Stimulated activated CD4-positive, alpha-beta T cell treated with anti-CD3 and anti-CD28 coated beads, Interleukin-12 subunit alpha, Interleukin-12 subunit beta, amount 100 ng/mL, for 4 hours (primary cell): ENCODE results near the gene TANGO6.

Experiments used
- DNase-seq: peaks from one replicate; pipeline ENCODE4 v3.0.0-alpha.2; 2020

Gene TANGO6

DNA sequence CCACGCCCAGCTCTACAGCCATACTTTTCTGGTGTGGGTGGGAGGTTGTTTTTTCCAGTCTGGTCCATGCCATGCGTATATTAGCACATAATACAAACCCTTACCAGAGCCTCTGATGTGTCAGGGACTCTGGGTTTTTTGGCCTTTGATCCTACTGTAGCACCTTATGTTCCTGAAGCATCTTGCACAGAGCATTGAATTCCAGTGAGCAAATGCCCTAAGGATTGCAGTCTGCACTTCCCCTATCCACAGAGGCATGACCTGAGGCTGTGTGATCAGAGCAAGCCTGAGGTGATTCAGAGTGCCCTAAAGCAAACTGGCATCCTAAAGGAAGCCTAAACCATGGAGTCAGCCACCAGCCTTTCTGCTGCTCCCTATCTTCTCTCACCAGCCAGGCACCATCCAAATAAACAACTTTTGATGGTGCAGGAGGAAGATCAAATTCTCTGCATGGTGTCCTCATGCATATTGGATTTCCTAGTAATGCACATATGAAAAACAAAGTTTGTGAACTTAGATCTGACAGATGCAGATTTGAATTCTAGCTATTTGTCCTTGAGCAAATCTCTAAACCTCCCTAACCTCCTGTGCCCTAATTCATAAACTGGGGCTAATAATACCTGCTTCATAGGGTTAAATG lies 220.9 kb downstream of the TANGO6 start:
- DNase-seq = no peak

DNA sequence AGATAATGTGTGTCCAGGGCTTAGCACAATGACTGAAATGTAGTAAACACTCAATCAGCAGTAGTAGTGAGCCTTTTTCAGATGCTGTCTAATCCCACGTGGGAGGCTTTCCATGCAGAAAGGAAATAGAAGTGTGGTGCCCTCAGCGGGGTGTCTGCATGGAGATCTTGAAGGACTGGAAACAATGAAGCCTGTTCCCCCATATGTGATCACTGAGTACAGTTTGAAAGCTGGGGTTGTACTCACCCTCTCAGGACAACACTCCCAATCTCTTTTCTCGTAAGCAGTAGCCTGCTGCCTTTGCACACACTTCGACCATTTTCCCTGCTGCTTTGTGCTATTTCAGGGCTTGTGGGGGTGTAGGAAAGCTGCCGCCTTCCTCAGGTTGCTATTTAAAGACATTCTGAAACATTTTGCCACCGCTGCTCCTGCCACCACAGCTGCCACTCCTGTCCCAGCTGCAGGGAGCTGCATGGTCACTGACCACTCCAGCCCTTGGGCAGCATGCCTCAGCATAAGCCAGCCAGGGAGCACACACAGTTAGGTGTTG lies 221.5 kb downstream of the TANGO6 start:
- DNase-seq = no peak

DNA sequence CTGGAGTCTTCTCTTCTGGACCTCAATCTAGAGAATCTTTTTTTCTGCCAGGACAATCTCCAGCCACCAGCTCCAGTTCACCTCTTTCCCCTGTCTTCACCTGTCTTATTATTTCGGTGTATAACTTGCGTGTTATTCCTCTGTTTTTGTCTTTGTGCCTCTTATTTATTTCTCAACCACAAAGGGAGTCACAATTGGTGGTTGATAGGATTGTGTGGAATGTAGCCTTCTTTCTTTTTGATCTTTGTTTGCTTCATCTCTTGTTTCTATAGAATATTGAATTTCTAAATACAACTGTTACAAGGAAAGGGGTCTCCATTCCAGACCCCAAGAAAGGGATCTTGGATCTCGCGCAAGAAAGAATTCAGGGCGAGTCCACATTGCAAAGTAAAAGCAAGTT lies 226.2 kb downstream of the TANGO6 start:
- no peak for DNase-seq

DNA sequence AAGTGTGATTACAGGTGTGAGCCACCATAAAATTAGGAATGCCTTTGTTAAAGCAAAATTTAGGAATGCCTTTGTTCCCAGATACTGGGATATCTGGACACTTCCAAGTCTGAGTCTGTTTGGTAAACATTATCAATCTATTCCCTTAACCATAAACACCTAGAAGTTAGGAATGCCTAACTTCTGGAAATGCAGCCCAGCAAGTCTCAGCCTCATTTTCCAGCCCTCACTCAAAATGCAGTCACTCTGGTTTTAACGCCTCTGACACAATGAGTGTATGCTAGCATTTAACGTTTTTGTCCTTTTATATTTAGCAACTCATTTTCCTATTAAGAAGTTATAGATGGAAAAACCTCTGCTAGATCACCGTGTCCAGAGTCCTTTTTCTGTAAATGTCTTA lies 227.7 kb downstream of the TANGO6 start:
- DNase-seq = no peak

DNA sequence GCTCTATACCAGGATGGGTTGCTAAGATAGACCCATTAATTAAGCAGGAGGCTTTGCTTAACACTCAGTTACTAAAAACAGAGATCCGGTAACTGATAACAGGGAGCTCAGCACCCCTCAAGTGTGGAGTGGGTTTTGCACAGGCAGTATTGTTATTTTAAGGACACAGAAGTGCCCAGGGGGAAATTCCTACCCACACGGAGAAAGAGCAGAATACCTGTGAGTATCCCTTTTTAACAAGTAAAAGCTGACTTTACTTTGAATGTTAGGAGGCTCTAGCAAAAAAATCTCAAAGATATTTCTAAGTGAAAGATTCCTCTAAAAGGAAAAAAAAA lies 229.3 kb downstream of the TANGO6 start:
- DNase-seq = no peak

DNA sequence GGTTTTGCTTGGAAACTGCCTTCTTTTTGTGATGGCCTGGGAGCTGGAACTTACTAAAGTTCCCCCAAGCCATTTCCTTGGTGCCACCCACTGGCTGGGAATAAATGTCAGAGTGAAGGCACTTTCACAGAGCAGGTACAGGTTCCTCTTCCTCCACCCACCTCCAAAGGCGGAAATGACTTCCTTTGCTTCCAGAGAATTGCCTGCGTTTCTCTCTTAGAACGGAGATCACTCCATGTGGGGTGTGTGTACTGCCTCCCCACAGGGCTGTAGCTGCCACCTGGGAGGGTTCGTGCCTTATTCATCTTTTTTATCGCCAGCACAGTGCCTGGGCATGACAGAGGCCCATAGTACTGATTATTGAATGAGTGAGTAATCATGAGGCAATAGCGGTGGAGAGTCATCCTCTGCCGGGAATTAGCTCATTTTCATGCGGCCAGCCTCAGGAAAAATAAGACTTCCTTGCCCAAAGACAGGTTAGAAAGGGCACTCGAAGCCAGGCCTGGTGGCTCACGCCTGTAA lies 229.9 kb downstream of the TANGO6 start:
- no peak for DNase-seq

DNA sequence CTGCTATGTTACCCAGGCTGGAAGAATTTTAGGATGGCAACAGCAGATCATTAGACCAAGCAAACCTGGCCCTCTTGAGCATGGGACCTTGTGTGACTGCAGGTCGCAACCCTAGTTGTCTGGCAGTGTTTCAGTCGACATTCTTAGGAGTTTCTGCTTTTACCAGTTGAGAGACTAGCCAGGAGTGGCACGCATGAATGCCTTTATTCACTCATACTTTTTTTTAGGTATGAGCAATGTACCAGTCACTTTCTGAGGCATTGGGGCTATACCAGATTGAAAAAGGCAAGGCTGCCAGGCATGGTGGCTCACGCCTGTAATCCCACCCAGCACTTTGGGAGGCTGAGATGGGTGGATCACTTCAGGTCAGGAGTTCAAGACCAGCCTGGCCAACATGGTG lies 233.9 kb downstream of the TANGO6 start:
- DNase-seq = no peak

DNA sequence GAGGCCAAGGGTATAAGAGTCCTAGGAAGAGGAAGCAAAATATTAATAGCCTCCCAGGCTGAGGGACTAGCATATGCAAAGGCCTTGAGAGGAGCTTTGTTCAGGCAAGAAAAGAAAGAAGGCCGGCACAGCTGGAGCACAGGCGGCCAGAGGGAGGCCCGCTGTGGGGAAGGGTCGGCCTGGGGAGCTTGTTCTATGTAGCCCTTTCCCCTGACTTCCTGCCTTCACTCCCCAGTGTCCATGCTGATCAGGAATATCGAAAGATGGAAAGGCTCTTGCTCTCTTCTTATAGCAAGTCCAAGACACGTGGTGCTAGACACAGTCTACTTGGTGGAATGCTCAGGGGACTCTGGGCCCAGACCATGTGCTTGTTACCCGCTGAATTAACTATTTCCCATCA lies 234.7 kb downstream of the TANGO6 start:
- DNase-seq = no peak

DNA sequence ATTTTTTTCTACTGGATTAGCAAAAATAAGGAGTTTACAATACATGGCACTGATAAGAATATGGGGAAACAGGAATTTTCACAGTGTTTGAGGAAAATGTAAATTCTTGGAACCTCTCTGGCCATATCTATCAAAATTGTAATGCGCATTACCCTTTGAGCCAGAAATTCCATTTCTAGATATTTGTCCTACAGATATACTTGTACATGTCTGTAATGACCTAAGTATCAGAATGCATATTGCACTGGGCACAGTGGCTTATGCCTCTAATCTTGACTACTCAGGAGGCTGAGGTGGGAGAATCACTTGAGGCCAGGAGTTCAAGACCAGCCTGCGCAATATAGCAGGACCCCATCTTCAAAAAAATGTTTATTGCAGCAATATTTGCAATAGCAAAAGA lies 236.4 kb downstream of the TANGO6 start:
- DNase-seq = no peak

DNA sequence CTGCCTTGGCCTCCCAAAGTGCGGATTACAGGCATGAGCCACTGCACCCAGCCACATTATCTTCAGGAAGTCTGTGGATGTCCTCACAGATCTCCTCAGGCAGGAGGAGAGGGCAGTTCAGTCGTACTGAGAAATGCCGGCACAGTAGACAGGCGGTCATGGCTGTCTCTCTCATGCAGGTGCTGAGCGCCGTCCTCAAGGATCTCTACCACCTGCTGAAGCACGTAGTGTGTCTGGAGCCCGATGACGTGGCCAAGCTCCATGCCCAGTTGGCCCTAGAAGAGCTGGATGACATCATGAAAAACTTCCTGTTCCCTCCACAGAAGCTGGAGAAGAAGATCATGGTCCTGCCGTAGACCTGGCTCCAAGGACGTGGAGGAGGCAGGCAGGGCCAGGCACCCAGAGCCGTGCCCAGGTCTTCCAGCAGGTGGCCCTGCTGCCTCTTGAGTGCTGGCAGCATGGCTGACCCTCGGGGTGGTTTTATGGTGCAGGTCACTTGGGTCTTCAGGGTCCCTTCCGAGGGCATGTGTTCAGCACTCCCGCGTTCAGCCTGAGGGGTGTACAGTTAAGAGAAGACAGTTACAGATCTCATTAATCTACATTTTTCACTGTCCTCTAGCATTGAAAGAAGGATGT lies 240.1 kb downstream of the TANGO6 start:
- DNase-seq = no peak

DNA sequence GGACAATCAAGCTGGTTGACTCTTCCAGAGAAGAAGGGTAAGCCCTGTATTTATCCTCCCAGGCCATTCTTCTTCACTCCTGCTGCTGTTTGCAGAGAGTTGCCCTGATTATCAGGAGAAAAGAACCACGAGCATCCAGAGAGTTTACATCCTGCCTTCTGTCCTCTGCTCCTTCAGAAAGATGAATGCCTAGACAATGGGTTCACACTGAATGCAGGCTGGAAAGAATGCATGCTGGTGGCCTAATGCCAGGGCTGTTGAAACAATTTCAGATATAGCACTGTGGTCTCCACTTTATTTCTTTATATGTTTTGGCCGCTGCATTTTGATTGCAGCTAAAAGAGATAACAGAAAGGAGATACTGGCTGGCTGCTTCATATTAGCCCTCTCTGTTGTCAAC lies 241.0 kb downstream of the TANGO6 start:
- DNase-seq = no peak

DNA sequence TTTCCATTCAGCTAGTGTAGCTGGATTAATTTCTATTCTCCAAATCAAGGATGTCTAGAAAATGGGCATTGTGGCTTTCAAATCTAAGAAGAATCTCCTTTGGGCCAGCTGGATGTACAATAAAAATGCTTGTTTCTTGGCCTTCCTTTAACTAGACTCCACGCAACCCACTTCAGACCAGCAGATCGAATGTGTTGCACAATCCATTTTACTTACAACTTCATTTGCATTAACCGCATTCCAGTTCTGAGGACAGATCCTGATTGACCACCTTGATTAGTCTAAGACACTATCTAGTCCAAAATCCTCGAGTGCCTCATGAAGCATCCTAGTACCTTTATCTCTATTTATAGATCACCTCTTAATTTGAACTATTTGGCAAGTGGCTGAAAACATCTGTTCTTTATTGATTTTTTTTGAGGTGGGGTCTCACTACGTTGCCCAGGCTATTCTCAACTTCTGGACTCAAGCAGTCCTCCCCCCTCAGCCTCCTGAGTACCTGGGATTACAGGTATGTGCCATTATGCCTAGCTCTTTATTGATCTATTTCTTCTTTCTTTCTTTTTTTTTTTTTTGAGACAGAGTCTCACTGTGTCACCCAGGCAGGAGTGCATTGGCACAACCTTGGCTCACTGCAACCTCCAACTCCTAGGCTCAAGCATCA lies 241.8 kb downstream of the TANGO6 start:
- DNase-seq = no peak

DNA sequence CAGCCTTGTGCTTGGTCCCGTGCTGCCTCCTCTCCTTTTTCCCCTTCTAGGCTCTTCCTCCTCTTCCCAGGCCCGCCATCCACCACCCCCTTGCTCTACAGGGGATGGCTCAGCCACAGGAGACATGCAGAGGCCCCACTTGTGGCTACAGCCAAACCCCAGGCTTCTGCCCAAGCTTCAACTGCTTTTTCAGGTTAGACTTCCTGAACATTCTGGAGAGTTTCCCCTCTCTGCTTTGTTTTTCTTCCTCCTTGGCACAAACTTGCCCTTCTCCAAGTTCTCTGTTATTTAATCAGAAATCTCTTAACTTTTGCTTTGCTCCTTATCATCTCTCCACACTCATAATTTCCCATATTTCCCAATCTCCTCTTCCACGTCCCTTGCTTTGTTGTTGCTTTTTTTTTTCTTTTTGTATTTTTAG lies 243.8 kb downstream of the TANGO6 start:
- no peak for DNase-seq

DNA sequence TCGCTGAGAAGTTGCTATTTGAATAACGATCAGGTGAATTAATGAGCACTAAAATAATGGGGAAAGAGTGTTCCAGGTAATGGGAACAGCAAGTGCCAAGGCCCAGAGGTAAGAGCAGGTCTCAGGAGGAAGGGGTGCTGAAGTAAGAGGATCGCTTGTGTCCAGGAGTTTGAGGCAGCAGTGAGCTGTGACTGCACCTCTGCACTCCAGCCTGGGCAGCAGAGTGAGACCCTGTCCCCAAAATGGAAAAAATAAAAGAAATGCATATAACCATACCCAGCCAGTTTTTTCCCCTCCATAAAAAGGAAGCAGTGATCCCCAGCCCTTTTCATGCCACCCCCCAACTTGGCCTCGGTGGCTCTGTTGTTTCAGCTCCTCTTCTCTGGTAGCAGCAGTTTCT lies 245.4 kb downstream of the TANGO6 start:
- DNase-seq = no peak

DNA sequence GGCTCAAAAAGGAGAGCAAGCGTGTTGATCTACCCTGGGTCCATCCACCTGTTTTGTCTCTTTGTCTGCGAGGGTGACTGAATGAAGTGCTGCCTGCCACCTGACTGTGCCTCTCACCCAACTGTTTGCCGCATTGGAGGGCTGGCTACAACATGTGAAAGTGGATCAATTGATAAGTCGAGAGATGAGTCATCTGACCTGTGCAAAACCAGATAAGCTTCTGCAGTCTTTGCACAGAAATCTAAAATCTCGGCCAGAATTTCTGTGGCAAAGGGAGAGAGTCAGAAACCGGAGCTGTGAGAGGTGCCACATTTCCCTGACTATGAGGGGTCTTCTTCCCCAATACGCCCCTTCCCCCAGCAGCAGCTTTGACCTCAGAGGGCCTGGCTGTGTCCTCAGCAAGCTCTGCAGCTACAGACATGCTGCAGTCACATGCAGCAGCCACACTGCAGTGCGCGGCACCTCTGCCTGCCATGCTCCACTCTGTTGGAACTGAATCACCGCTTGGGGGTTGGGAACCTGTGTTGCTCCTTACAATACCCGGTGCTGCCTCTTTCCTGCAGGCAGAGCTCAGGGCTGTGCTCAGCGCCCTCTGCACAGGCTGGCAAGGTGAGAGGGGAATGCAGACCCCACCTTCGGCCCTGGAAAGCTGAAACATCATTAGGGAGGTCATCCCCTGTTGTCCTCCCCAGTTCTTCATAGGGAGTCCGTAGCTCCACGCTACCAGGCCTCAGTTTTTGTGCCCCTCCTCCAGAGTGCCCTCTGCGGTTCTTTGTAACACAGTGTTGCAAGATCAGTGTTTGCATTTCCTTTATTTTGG lies 246.0 kb downstream of the TANGO6 start:
- DNase-seq = no peak

DNA sequence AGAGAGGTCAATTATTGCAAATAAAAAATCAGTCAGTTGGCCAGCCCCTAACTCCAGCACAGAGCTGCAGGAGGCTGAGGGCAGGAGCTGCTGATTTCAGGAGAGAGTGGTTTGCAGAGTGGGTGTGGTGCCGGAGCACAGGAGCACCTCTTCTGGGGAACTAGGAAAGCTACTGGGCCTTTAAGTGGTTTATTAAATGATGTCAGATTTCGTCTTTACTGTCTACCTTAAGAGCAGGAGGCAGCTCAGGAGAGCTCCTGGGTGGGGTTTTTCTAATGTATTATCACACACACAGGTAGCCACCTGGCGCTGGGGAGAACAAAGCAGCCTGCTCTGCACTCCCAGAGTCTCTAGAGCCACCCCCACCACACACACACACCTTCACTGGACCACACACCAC lies 250.6 kb downstream of the TANGO6 start:
- DNase-seq = no peak

DNA sequence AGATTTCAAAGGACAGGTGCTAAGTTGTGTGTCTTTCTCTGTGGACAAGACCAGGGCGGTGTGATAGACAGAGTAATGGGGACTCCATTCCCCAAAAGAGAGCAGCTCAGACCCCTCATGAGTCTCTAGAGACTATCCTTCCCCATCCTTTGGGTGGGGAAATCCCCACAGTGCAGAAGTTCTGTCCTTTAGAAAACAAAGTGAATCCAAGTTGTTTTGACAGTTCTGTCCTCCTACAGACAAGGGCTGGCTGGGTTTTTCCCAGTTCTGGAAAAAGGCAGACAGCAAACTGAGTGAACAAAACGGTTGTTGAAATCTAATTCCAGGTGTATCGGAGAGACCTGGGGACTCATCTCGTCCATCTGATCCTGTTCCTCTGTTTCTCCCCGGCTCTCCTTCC lies 251.2 kb downstream of the TANGO6 start:
- no peak for DNase-seq

DNA sequence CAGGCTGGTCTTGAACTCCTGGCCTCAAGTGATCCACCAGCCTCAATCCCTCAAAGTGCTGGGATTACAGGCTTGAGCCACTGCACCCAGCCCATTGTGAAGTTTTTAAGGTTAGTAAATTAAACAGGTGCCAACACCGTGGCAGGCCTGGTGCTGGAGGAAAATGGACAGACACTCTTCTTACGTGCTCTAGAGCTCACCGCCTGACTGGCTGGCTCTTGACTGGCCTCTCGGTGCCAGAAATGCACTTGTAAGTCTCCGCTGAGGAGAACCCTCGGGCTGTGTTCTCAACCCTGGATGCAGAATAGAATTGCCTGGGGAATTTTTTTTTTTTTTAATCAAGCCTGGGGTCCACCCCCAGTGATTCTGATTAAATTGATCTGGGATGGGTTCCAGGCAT lies 251.9 kb downstream of the TANGO6 start:
- DNase-seq = no peak

DNA sequence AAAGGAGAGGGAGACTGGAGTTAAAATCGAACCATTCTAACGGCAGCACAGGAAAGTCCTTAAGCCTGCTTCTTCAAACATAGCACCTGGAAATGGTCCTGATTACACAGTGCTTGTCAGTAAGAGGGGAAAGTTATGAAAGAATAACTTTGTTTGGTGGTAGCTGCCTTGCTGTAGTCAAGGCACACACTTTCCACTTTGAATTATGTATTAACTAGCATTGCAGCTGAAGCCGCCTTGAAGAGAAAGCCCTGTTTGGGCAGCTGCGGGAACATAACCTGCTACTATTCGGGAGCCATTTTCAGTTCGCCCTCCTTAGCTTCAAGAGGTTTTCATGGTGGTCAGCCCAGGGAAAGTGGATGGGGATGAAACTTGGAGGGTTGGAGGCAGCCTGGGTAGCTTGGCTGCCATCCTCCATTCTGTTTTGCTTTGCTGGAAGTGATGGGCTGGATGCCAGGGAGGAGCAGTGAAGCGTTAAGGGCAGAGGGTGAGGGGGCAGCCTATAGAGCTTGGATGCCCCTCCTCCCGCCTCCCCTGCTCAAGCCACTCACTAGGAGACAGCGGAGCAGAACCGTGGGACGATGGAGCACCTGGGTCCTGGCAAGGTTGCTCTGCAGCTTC lies 256.9 kb downstream of the TANGO6 start:
- DNase-seq = no peak

DNA sequence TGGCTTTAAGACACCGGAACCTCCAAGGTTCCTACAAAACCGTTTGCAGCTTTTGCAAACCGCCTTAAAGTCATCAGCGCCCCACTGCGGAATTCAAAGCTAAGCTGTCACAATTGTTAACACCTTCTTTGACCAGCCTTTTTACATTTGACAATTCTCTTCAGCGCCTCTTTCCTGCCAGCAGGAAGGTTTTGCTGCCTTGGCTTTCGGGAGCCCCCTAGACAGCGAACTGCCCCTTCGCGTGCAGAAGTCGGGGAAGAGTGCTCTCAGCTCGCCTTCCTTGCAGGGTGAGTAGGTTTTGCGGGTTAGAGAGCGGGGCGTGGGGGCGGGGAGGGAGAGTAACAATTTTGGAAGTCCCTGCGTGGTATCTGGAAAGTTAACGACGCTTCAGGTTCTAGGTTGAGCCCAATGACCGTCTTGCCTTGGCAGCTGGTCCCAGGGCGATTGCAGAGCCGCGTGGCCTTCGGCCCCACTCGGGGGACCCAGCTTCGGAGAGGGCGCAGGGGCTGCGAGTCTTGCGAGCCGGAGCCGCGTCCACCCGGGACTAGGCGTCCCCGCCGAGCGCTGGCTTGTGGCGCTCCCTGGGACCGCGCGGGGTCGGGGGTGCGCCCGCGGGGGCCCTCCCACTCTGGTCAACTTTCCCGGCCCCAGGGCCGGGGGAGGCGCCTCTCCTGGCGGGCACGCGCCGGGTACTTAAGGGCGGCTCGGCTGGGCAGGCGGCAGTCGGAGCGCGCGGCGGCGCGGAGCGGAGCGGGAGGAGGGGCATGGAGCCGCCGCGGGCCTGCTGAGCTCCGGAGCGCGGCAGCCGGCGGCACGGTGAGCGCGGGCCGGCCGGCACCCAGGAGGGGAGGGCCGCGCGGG lies 262.4 kb downstream of the TANGO6 start, which contains the start of gene HAS3:
Gene HAS3 (plus strand): TSS at position 153 of the 861 bp plus-strand sequence. CDS start 3,743 bp downstream, outside the sequence.
- DNase-seq = peak; percentile 25

DNA sequence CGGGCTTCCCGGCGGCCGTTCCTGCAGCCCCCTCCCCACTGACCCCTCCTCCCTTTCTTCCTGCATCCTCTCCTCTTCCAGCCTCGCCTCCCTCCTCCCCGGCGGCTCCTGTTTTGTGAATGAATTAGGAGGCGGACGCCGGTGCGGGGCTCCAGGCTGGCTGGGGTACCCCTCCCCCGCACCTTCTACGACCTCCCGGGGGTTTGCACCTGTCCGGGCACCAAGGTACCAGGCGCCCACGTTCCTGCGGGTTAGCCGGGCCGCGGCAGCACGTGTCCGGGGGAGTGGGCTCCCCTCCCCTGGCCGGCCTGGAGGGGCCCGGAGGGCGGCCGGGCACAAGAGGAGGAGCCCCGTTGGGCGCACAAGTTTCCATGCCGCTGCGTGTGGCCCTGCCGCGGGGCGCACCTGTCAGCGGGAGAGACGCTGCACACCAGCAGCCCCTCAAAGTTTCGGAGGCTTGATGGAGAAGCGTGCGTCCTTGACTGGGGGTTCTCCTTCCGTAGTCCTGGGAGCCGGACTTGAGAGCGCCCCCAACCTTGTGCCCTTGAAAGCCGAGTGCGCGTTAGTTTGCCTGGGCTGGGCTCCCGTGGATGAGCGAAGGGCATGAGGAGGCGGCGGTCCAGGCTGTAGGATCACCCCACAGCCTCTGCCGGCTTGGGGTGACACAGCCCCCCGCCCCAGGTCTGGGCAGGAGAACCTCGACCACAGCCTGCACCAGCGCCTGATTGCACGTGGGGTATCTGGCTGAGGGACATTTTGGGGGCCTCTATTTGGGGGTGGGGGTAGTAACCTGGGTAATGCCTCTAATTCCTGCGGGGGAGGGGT lies 263.4 kb downstream of the TANGO6 start:
- DNase-seq = no peak
